Right lobe of liver (tissue), 6 donors: ENCODE measurements around the gene TIMM44. TPM values are rescaled to one million over a fixed set of nuclear protein-coding genes. Genes with fewer than 3 reads are reported as not detected.

Experiments used
- ATAC-seq, 4 donors: fragments of 200-7000 bp; cut with Tn5 transposase; one replicate each; pipeline ENCODE4 v1.9.1; 2020; ENCODE audit warnings: mild to moderate bottlenecking in 4 of 4, moderate library complexity in 4 of 4
- DNase-seq, 3 donors: peaks; one replicate each; pipeline ENCODE4 v3.0.0-alpha.2; 2020
- H3K27ac ChIP-seq, 3 donors: fragments of 200-600 bp; one replicate each; pipeline ENCODE4 v1.8.0; 2022
- H3K27me3 ChIP-seq, 2 donors: fragments of 200-600 bp; one replicate each; pipeline ENCODE4 v1.8.0; 2022
- H3K36me3 ChIP-seq, 4 donors: fragments of 200-600 bp; sonication (generic) in 1 of 4; one replicate each; pipeline versions ENCODE4 v1.5.1 to v1.8.0; 2017 to 2022; ENCODE audit warnings: control low read depth in 1 of 4
- H3K4me1 ChIP-seq, 4 donors: fragments of 200-600 bp; sonication (generic) in 1 of 4; one replicate each; pipeline versions ENCODE4 v1.5.1 to v1.8.0; 2017 to 2022; ENCODE audit warnings: control low read depth in 1 of 4
- H3K4me3 ChIP-seq, 3 donors: fragments of 200-600 bp; one replicate each; pipeline ENCODE4 v1.8.0; 2022
- H3K9me3 ChIP-seq, 4 donors: fragments of 200-600 bp; sonication (generic) in 1 of 4; one replicate each; pipeline versions ENCODE4 v1.5.1 to v1.8.0; 2017 to 2022; ENCODE audit warnings: control low read depth in 1 of 4
- POLR2A ChIP-seq: fragments of 450-650 bp; IDR thresholded peaks from one replicate; pipeline ENCODE4 v1.6.1; 2017; ENCODE audit warnings: antibody characterized with exemption, mild to moderate bottlenecking
- WGBS: methylation state at CpG from one replicate; pipeline ENCODE4 v1.1.6; 2018; ENCODE audit warnings: low coverage, low lambda C conversion rate; ENCODE audit not compliant: insufficient coverage; ENCODE audit errors: missing lambda C conversion rate; 5-methylcytosine and 5-hydroxymethylcytosine counted together
- intact Hi-C, 2 donors: fragments of 100-400 bp; cut with DNase I; formaldehyde crosslinking; loops; one replicate each; pipeline versions ENCODE4 v1.11.2 to v1.14.1; 2022
- total RNA-seq, 6 experiments: library from RNA; depleted of rRNA in 2 of 6; stranded (reverse); fragments of >200 nt in 2 of 6; fragmentation: NEBNext Ultra II Directional in 3 of 6; extraction: Animal tissue kit (Norgen Biotek cat#: 25700) in 3 of 6; gene quantifications; one replicate each; pipeline versions ENCODE4 v1.1.0 to v1.2.4, GENCODE V29; 2016 to 2023
- TF ChIP-seq, protein P1 (sequence below), 4 donors: fragments of 200-600 bp in 3 of 4; fragments of 450-650 bp in 1 of 4; IDR thresholded peaks; one replicate each; pipeline versions ENCODE4 v1.5.1 to v1.8.0; 2016 to 2022; ENCODE audit warnings: antibody characterized with exemption in 4 of 4, mild to moderate bottlenecking in 2 of 4
- donor health status: DM: no; HTN: yes; CAD: no.
- donor health status: DM: no; HTN: no; CAD: no.
- donor health status: DM: no; HTN: no; CAD: no.
- donor health status: DM: no; HTN: yes; CAD: no.
- donor health status: DM: no; HTN: yes; CAD: no.

TIMM44 gene
- total RNA-seq, 6 experiments from 2014 or later: 26.1 to 41.7 (median 36.9) TPM

DNA sequence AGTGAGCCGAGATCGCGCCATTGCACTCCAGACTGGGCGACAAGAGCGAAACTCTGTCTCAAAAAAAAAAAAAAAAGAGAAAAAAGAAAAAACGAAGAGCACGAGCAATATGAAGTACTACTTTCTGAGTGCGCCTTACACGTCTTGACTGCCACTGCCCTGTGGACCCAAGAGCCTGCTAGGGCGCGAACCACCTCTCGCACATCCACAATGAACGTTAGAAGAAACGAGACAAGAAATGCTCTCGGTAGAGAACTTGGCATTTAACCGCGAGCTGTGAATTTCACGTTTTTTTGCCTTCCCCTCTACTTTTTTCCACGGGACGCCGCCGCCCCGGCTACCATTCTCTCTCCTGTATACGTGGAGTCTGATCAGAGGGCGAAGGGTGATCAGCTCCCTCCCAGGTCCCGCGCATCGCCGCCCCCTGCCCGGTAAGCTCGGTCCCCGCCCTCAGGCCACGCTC, 454 bp downstream of the TIMM44 start:
- H3K27ac ChIP-seq: peak overlapping the region; percentile 89 to 97 (median 93)
- H3K4me1 ChIP-seq: peaks cover 0 to 13% (median 0%) of the 10 kb centered on the region in 4 donors
- no peaks in the 10 kb centered on the region for H3K27me3 ChIP-seq
- WGBS: 3% methylated on average over 26 of the region's 33 CpGs
- peak overlapping the region; percentile 74 to 94 (median 94) for H3K4me3 ChIP-seq
- DNase-seq: peak in 1 of 3 donors; percentile 66
- H3K36me3 ChIP-seq: peaks cover 0 to 16% (median 6%) of the 10 kb centered on the region in 4 donors
- TF ChIP-seq POLR2A: no peak
- TF ChIP-seq, protein P1, sequence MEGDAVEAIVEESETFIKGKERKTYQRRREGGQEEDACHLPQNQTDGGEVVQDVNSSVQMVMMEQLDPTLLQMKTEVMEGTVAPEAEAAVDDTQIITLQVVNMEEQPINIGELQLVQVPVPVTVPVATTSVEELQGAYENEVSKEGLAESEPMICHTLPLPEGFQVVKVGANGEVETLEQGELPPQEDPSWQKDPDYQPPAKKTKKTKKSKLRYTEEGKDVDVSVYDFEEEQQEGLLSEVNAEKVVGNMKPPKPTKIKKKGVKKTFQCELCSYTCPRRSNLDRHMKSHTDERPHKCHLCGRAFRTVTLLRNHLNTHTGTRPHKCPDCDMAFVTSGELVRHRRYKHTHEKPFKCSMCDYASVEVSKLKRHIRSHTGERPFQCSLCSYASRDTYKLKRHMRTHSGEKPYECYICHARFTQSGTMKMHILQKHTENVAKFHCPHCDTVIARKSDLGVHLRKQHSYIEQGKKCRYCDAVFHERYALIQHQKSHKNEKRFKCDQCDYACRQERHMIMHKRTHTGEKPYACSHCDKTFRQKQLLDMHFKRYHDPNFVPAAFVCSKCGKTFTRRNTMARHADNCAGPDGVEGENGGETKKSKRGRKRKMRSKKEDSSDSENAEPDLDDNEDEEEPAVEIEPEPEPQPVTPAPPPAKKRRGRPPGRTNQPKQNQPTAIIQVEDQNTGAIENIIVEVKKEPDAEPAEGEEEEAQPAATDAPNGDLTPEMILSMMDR (IDR thresholded peaks at IDR 0.05): no peak
- H3K9me3 ChIP-seq: no peaks in the 10 kb centered on the region
- intact Hi-C loops: loop anchor here in 1 of 2 donors (10.0 kb wide), 1 partner anchor 312 kb away; no protein-coding TSS in a partner anchor
- peak in 3 of 4 donors; percentile 31 to 56 (median 56) for ATAC-seq

DNA sequence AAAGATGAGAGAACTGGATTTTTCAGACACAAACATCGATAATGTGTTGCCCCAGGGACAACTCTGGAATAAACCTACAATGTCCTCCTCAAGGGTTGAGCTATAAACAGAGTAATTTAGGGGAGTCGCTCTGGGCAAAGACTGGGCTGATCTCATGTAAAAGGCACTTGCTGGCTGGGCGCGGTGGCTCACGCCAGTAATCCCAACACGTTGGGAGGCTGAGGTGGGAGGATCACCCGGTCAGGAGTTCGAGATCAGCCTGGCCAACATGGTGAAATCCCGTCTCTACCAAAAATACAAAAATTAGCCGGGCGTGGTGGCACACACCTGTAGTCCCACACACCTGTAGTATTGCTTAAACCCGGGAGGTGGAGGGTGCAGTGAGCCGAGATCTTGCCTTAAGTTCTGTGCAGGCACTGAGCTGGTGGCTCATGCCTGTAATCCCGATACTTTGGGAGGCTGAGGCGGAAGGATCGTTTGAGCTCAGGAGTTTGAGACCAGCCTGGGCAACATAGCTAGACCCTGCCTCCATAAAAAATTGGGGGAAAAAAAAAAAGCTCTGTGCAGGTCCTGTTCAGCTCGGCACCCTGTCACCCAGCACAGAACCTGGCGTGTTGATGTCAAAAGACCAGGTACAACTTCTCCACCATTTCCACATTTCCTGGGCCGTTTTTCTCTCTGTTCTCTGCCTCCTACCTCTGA, 1.4 kb downstream of the TIMM44 start:
- H3K9me3 ChIP-seq: no peaks in the 10 kb centered on the region
- intact Hi-C loops: loop anchor here in 1 of 2 donors (10.0 kb wide), 1 partner anchor 313 kb away; no protein-coding TSS in a partner anchor
- H3K27ac ChIP-seq: no peak overlapping the region
- H3K4me3 ChIP-seq: no peak overlapping the region
- H3K36me3 ChIP-seq: peaks cover 0 to 26% (median 11%) of the 10 kb centered on the region in 4 donors
- TF ChIP-seq POLR2A: no peak
- TF ChIP-seq, protein P1 (IDR thresholded peaks at IDR 0.05): no peak
- ATAC-seq (no peak), DNase-seq (no peak)
- WGBS: 84% methylated on average over 7 of the region's 19 CpGs
- H3K27me3 ChIP-seq: no peaks in the 10 kb centered on the region
- H3K4me1 ChIP-seq: peaks cover 0 to 13% (median 0%) of the 10 kb centered on the region in 4 donors

DNA sequence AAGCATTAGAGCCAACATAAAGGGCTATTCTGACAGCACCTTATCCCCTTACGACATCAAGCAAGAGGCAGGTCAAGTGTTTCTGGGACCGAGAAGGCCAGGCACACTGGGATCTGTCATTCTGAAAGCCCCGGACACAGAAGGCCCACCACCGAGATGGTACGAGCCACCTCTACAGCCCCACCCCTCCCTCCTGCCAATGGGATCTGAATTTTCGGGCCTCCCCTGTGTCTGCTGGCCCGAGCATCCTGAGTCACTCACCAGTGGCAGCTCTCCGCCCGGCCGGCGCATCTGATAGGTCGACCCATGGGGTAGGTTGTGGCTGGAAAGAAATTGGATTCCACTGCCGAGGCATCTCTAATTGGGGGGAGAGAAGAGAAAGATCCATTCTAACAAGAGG, 2.6 kb downstream of the TIMM44 start:
- Histone ChIP-seq H3K9me3 (no peaks in the 10 kb centered on the region), H3K27me3 (no peaks in the 10 kb centered on the region), H3K4me1 (peaks cover 0 to 13% (median 0%) of the 10 kb centered on the region in 4 donors), H3K36me3 (peaks cover 0 to 38% (median 16%) of the 10 kb centered on the region in 4 donors), H3K4me3 (no peak overlapping the region), H3K27ac (no peak overlapping the region)
- intact Hi-C loops: loop anchor here in 1 of 2 donors (10.0 kb wide), 1 partner anchor 314 kb away; no protein-coding TSS in a partner anchor
- DNase-seq (no peak), ATAC-seq (no peak)
- WGBS: 80% methylated on average over 2 of the region's 13 CpGs
- TF ChIP-seq POLR2A: no peak
- TF ChIP-seq, protein P1 (IDR thresholded peaks at IDR 0.05): no peak

DNA sequence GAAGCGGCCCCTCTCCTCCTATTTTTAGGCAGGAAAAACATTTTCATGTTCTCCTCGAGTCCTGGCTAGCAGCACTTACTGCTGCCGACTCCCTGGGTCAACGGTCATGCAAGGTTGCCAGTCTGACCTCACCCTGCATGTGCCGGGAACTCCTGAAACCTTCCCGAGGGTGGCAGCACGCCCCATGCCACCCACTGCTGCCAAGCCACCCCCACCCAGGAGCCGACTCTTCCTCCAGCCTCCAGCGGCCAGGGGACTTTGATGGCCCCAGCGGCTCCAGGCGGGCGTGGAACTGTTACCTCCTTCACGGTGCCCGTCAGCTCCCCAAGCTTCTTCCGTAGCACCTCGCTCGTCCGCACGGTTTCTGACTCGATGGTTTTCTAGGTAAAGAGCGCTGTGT, 8.7 kb downstream of the TIMM44 start:
- peak; percentile 59 to 79 (median 64) for DNase-seq
- H3K27me3 ChIP-seq: no peaks in the 10 kb centered on the region
- H3K27ac ChIP-seq: no peak overlapping the region
- TF ChIP-seq, protein P1 (IDR thresholded peaks at IDR 0.05): no peak
- no peaks in the 10 kb centered on the region for H3K9me3 ChIP-seq
- intact Hi-C loops: no loop called here
- 69% methylated on average over 13 of the region's 21 CpGs for WGBS
- ATAC-seq: peak; percentile 8 to 79 (median 67)
- peaks cover 0 to 9% (median 0%) of the 10 kb centered on the region in 4 donors for H3K4me1 ChIP-seq
- H3K36me3 ChIP-seq: peaks cover 0 to 79% (median 47%) of the 10 kb centered on the region in 4 donors
- H3K4me3 ChIP-seq: no peak overlapping the region
